Occipital lobe (tissue), 2 donors: ENCODE results near the gene JKAMP. TPM values are rescaled to one million over a fixed set of nuclear protein-coding genes. Genes with fewer than 3 reads are reported as not detected.

Source experiments
- DNase-seq: peaks from one replicate; lab custom pipeline; 2025; lab: John Stamatoyannopoulos, UW
- total RNA-seq: library from RNA; depleted of rRNA; stranded (reverse); fragments of >200 nt; gene quantifications from one replicate; pipeline ENCODE4 v1.2.3, GENCODE V29; 2014

JKAMP gene
- total RNA-seq, 1 donor from 2014 or later: 73.3 TPM

- DNase-seq: no peak
Observed at GRCh38 chr14:59538936-59539335, 54.6 kb downstream of the JKAMP start.

DNA sequence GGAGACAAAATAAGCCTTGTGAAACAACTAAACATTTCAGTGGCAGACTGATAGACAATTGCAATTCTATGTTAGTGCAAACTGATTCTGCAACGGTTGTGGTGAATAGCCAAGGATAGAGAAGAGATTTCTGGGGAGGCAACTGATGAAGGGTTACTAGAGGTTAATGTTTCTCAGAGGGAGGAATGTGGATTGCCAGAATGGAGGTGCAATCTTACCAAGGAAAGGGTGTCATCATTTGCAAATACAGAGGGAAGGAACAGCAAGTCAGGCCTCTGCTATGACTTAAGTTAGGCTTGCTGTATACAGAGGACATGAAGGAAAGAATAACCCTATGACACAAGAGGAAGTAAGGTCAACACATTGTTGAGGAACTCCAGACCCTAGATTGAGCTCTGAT lies 56.5 kb downstream of the JKAMP start:
- no peak for DNase-seq

DNA sequence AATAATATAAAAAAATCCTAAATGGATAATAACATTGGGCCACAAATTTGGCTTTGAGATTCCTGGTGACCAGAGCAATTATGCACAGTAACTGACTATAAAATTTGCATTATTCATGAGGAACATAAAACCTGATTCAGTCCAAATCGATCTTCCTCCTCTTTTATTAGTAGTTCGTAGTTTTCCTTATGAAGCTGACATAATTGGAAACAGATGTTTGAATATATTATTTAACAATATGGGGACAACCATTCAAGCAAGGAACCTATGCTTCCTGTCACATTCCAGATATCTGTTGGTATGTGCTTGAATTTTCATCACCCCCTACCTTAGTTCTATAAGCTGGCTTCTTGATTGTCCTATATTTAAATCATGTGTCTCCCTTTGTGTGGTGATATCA lies 57.4 kb downstream of the JKAMP start:
- no peak for DNase-seq

DNA sequence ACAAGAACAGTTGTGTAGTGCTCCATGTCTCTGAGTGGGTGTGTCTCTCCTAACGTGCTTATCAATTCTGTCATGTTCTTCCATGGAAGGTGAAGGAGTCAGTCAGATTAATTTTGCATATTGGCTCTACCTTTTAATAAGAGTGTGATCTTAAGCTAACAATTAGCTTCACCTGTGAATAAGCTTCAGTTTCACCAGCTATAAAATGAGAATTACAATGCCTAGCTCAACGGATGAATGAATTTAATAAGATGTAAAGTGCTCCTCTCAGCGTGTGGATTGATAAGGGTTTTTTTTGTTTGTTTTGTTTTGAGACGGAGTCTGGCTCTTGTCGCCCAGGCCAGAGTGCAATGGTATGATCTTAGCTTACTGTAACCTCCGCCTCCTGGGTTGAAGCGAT lies 59.6 kb downstream of the JKAMP start:
- DNase-seq: no peak

DNA sequence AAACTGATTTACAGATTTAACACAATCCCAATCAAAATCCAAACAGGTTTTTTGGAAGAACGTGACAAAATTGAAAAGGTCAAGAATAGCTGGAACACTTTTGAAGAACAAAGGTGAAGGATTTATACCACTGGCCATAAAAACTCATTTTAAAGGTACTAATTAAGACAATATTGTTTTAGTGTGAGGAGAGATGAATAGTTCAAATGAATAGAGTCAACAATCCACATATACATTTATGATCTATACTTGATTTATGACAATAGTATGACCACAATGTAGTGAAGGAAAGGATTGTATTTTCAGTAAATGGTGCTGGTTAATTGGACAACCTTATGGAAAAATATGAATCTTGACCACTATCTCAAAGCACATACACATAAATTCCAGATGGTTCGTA lies 63.0 kb downstream of the JKAMP start:
- no peak for DNase-seq

Other genes starting within 250 kb of the JKAMP start
- 5.9 TPM for gene GPR135, start 19.1 kb upstream of the JKAMP start, total RNA-seq
- gene L3HYPDH, start 109 bp upstream of the JKAMP start, total RNA-seq: 30.1 TPM
- 3.3 TPM for gene CCDC175, start 92.3 kb downstream of the JKAMP start, total RNA-seq